NT2/D1 (cell line): ENCODE data around the gene NDST1.

Source experiments
- SUZ12 ChIP-seq: IDR thresholded peaks from 2 replicates; pipeline ENCODE4 v1.6.1; 2011; ENCODE audit not compliant: insufficient read length, insufficient read depth; ENCODE audit errors: extremely low read depth
- YY1 ChIP-seq: IDR thresholded peaks from 2 replicates; pipeline ENCODE4 v1.6.1; 2011; ENCODE audit not compliant: insufficient read length, insufficient read depth
- ZNF274 ChIP-seq: IDR thresholded peaks from 2 replicates; pipeline ENCODE4 v1.6.1; 2011; ENCODE audit warnings: mild to moderate bottlenecking, low read depth, low read length

DNA sequence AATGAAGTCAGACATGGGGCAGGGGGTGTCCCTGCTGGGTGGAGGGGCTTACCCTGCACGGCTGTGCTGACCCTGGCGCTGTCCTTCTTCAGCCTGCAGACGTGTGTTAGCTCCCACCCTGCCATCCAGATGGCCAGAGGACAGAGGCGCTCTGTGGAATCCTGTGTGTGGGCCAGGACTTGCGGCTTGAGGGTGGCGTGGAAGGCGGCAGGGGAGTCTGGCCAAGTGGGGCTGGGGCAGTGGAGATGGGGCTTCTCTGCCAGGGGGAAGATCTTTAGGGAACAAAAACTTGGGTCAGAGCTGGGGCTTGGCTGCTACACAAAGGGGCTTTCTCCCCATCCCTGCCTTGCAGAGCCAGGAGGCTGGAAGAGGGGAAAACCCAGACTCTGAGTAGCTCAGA, 86.1 kb downstream of the NDST1 start:
- TF ChIP-seq SUZ12 = no peak
- no peak for TF ChIP-seq ZNF274
- TF ChIP-seq YY1 = no peak
